IgD-negative memory B cell (primary cell): ENCODE measurements around the gene KRT6B. TPM values are rescaled to one million over a fixed set of nuclear protein-coding genes. Genes with fewer than 3 reads are reported as not detected.

ENCODE experiments used
- H3K27ac Mint-ChIP-seq, 3 donors: one replicate each; pipeline ENCODE4 v1.8.0; 2020 to 2022; ENCODE audit warnings: mild to moderate bottlenecking in 3 of 3, mixed read lengths in 3 of 3, moderate library complexity in 1 of 3
- H3K27me3 Mint-ChIP-seq: one replicate; pipeline ENCODE4 v1.8.0; 2021; ENCODE audit warnings: mixed read lengths
- H3K36me3 Mint-ChIP-seq: one replicate; pipeline ENCODE4 v1.8.0; 2020; ENCODE audit warnings: mild to moderate bottlenecking, mixed read lengths
- H3K4me1 Mint-ChIP-seq, 3 donors: one replicate each; pipeline ENCODE4 v1.8.0; 2020 to 2022; ENCODE audit warnings: mixed read lengths in 3 of 3, mild to moderate bottlenecking in 1 of 3
- H3K4me3 Mint-ChIP-seq, 4 donors: one replicate each; pipeline ENCODE4 v1.8.0; 2020 to 2022; ENCODE audit warnings: mild to moderate bottlenecking in 4 of 4, mixed read lengths in 4 of 4, moderate library complexity in 3 of 4
- H3K9me3 Mint-ChIP-seq, 3 donors: one replicate each; pipeline ENCODE4 v1.8.0; 2020 to 2021; ENCODE audit warnings: mixed read lengths in 3 of 3, mild to moderate bottlenecking in 1 of 3
- polyA plus RNA-seq: library from polyadenylated mRNA; unstranded; fragments of 300-500 nt; fragmentation: Illumina TruSeq; gene quantifications from one replicate; pipeline ENCODE4 v1.2.3, GENCODE V29; 2021

The KRT6B gene
- polyA plus RNA-seq, 1 donor from 2014 or later, result not detected

GRCh38 chr12:52400906-52401305 is 51.0 kb downstream of the KRT6B start:
- no peak overlapping the region for H3K27ac Mint-ChIP-seq
- no peak overlapping the region for H3K4me3 Mint-ChIP-seq
- peaks cover 0 to 2% (median 0%) of the 10 kb centered on the region in 3 donors for H3K9me3 Mint-ChIP-seq
- H3K36me3 Mint-ChIP-seq, result no peaks in the 10 kb centered on the region
- no peaks in the 10 kb centered on the region for H3K4me1 Mint-ChIP-seq
- H3K27me3 Mint-ChIP-seq, result peaks cover 14% of the 10 kb centered on the region

- H3K4me1 Mint-ChIP-seq, result no peaks in the 10 kb centered on the region
- no peak overlapping the region for H3K4me3 Mint-ChIP-seq
- no peaks in the 10 kb centered on the region for H3K36me3 Mint-ChIP-seq
- H3K9me3 Mint-ChIP-seq, result peaks cover 0 to 2% (median 0%) of the 10 kb centered on the region in 3 donors
- H3K27ac Mint-ChIP-seq, result peak overlapping the region in 1 of 3 donors; percentile 82
- H3K27me3 Mint-ChIP-seq, result peaks cover 13% of the 10 kb centered on the region
Measured at GRCh38 chr12:52399756-52400155, 52.2 kb downstream of the KRT6B start.

GRCh38 chr12:52398176-52398575 is 53.8 kb downstream of the KRT6B start:
- Mint-ChIP-seq H3K4me3 (no peak overlapping the region), H3K4me1 (no peaks in the 10 kb centered on the region), H3K27me3 (peaks cover 14% of the 10 kb centered on the region), H3K36me3 (no peaks in the 10 kb centered on the region), H3K27ac (no peak overlapping the region), H3K9me3 (peaks cover 0 to 2% (median 0%) of the 10 kb centered on the region in 3 donors)

GRCh38 chr12:52396656-52397055 is 55.3 kb downstream of the KRT6B start:
- Mint-ChIP-seq H3K9me3 (peaks cover 0 to 2% (median 0%) of the 10 kb centered on the region in 3 donors), H3K27ac (no peak overlapping the region), H3K27me3 (peaks cover 15% of the 10 kb centered on the region)

More at GRCh38 chr12:52396656-52397055, 55.3 kb downstream of the KRT6B start:
- Mint-ChIP-seq H3K4me3 (no peak overlapping the region), H3K4me1 (no peaks in the 10 kb centered on the region), H3K36me3 (no peaks in the 10 kb centered on the region)

Other genes starting within 250 kb of the KRT6B start
- gene KRT7, start 218.9 kb downstream of the KRT6B start, polyA plus RNA-seq, result not detected
- gene KRT86, start 177.5 kb downstream of the KRT6B start, polyA plus RNA-seq, result not detected
- not detected for gene KRT81, start 160.6 kb downstream of the KRT6B start, polyA plus RNA-seq
- gene KRT83, start 130.7 kb downstream of the KRT6B start, polyA plus RNA-seq, result not detected
- gene KRT85, start 84.7 kb downstream of the KRT6B start, polyA plus RNA-seq, result not detected
- gene KRT84, start 66.5 kb downstream of the KRT6B start, polyA plus RNA-seq, result not detected
- gene KRT82, start 45.8 kb downstream of the KRT6B start, polyA plus RNA-seq, result not detected
- gene KRT75, start 17.8 kb downstream of the KRT6B start, polyA plus RNA-seq, result not detected
- not detected for gene KRT6C, start 21.7 kb upstream of the KRT6B start, polyA plus RNA-seq
- gene KRT6A, start 41.1 kb upstream of the KRT6B start, polyA plus RNA-seq, result not detected
- gene KRT5, start 68.2 kb upstream of the KRT6B start, polyA plus RNA-seq, result not detected
- not detected for gene KRT71, start 101.0 kb upstream of the KRT6B start, polyA plus RNA-seq
- gene KRT74, start 121.7 kb upstream of the KRT6B start, polyA plus RNA-seq, result not detected
- gene KRT72, start 149.3 kb upstream of the KRT6B start, polyA plus RNA-seq, result not detected
- not detected for gene KRT73, start 166.4 kb upstream of the KRT6B start, polyA plus RNA-seq
- not detected for gene KRT2, start 200.1 kb upstream of the KRT6B start, polyA plus RNA-seq
- gene KRT1, start 228.3 kb upstream of the KRT6B start, polyA plus RNA-seq, result 0.25 TPM